Heart left ventricle (tissue), 16 donors: Measurements from ENCODE around the gene TTLL12. TPM values are rescaled to one million over a fixed set of nuclear protein-coding genes. Genes with fewer than 3 reads are reported as not detected.

Experiments used
- ATAC-seq, 4 donors: fragments of 200-7000 bp; cut with Tn5 transposase; one replicate each; pipeline ENCODE4 v1.9.1; 2020 to 2022; ENCODE audit warnings: moderate library complexity in 4 of 4, mild to moderate bottlenecking in 3 of 4, moderate number of reproducible peaks in 1 of 4
- DNase-seq, 5 donors: peaks; one replicate each; pipeline ENCODE4 v3.0.0-alpha.2; 2020
- H3K27ac ChIP-seq, 12 donors: fragments of 200-600 bp; sonication (generic) in 4 of 12; one replicate each; pipeline versions ENCODE4 v1.5.0 to v1.8.0; 2016 to 2022; ENCODE audit warnings: mild to moderate bottlenecking in 2 of 12
- H3K27me3 ChIP-seq, 9 donors: fragments of 200-600 bp; sonication (generic) in 2 of 9; one replicate each; pipeline versions ENCODE4 v1.5.1 to v1.8.0; 2016 to 2022; ENCODE audit warnings: mild to moderate bottlenecking in 3 of 9
- H3K36me3 ChIP-seq, 9 donors: fragments of 200-600 bp; sonication (generic) in 2 of 9; one replicate each; pipeline versions ENCODE4 v1.5.0 to v1.8.0; 2018 to 2022; ENCODE audit warnings: mild to moderate bottlenecking in 2 of 9
- H3K4me1 ChIP-seq, 12 donors: fragments of 200-600 bp; sonication (generic) in 4 of 12; one replicate each; pipeline versions ENCODE4 v1.5.0 to v1.8.0; 2016 to 2022; ENCODE audit warnings: mild to moderate bottlenecking in 3 of 12
- H3K4me3 ChIP-seq, 12 donors: fragments of 200-600 bp; sonication (generic) in 4 of 12; one replicate each; pipeline versions ENCODE4 v1.5.0 to v1.8.0; 2017 to 2022; ENCODE audit warnings: mild to moderate bottlenecking in 9 of 12, moderate library complexity in 4 of 12
- H3K9me3 ChIP-seq, 12 donors: fragments of 200-600 bp; sonication (generic) in 4 of 12; one replicate each; pipeline versions ENCODE4 v1.5.0 to v1.8.0; 2016 to 2022; ENCODE audit warnings: mild to moderate bottlenecking in 1 of 12
- CTCF ChIP-seq, 12 donors: fragments of 200-600 bp; sonication (generic) in 4 of 12; IDR thresholded peaks; one replicate each; pipeline versions ENCODE4 v1.5.0 to v1.8.0; 2018 to 2022; ENCODE audit warnings: antibody characterized with exemption in 12 of 12, mild to moderate bottlenecking in 5 of 12
- POLR2A ChIP-seq, 2 donors: fragments of 450-650 bp; IDR thresholded peaks; one replicate each; pipeline ENCODE4 v1.6.1; 2017; ENCODE audit warnings: antibody characterized with exemption in 2 of 2, mild to moderate bottlenecking in 2 of 2, moderate library complexity in 2 of 2
- WGBS, 4 donors: extraction: QIAGEN DNeasy Blood & Tissue Kit in 2 of 4; methylation state at CpG; one replicate each; pipeline versions ENCODE4 v1.1.5 to v1.1.7; 2013 to 2018; 5-methylcytosine and 5-hydroxymethylcytosine counted together
- intact Hi-C, 10 donors: fragments of 100-400 bp; cut with DNase I; formaldehyde crosslinking; loops; one replicate each; pipeline versions ENCODE4 v1.11.1 to v1.14.2; 2022
- polyA plus RNA-seq, 2 donors: library from polyadenylated mRNA; stranded (reverse); fragments of 200-250 nt; gene quantifications; one replicate each; pipeline ENCODE4 v1.2.3, GENCODE V29; 2013
- total RNA-seq, 9 donors: library from RNA; depleted of rRNA in 2 of 9; stranded (reverse); fragments of >200 nt in 2 of 9; fragmentation: NEBNext Ultra II Directional in 3 of 9; extraction: Animal tissue kit (Norgen Biotek cat#: 25700) in 3 of 9; gene quantifications; one replicate each; pipeline versions ENCODE4 v1.1.0 to v1.2.4, GENCODE V29; 2016 to 2023
- donor health status: ischemic (EF 13 %, LVEDD 7.1; RV severe dilation, severe dysfunction).
- donor health status: healthy with polysubstance abuse.
- donor health status: DM: no; HTN: yes; CAD: no.
- donor health status: DM: no; HTN: no; CAD: no.
- donor health status: ischemic (EF 25% LVEDD 6.9; RV normal size, moderate dysfunction).
- donor health status: ischemic (EF 25% LVEDD 5.7; RV mildly dilated, moderate dysfunction).
- donor health status: healthy.
- donor health status: DM: yes; HTN: yes; CAD: no.
- donor health status: ischemic (EF 35%, LVEDD 5.7; RV mildly dilated, moderate dysfunction).
- donor health status: nonischemic (EF 11% LVEDD 7.7; RV severe dilation, severe dysfunction).
- donor health status: DM: yes; HTN: yes; CAD: no.
- donor health status: PGD.
- donor health status: ischemic (EF 29% LVEDD 5.4; RV normal size, mild dysfunction).
- donor health status: nonischemic (EF 23%, LVEDD 6.1; RV moderate dilation, normal function).

TTLL12 gene
- total and polyA plus RNA-seq, 11 donors, result 8.0 to 29.0 (median 11.9) TPM

DNA sequence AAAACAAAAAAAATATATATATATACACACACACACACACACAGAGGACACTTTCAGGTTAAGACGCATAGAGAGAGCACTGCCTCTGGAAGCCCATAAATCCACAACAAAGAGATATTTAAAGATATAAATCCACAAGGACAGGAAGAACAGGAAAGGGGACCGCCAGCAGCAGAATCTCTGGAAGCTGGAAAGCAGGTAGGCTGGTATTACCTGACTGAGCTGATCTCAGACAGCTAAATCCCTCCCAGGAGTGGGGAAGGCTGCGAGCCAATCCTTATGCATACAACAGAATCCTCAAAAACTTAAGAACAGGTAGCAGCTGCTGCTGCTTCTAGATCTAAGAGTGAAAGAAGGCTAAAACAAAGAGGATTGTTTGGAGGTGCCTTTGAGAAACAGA lies 42.0 kb downstream of the TTLL12 start:
- 81 to 89% (median 85%) methylated on average over 3 of the region's 3 CpGs for WGBS, 4 donors
- H3K27ac ChIP-seq, result no peak overlapping the region
- ATAC-seq (no peak), DNase-seq (no peak)
- H3K4me3 ChIP-seq, result no peak overlapping the region
- peaks cover 0 to 16% (median 11%) of the 10 kb centered on the region in 9 donors for H3K36me3 ChIP-seq
- no peaks in the 10 kb centered on the region for H3K27me3 ChIP-seq
- H3K4me1 ChIP-seq, result peaks cover 0 to 35% (median 18%) of the 10 kb centered on the region in 12 donors
- intact Hi-C loops, result no loop called here
- no peaks in the 10 kb centered on the region for H3K9me3 ChIP-seq
- TF ChIP-seq POLR2A (IDR thresholded peaks at IDR 0.05) (no peak), CTCF (IDR thresholded peaks at IDR 0.05) (no peak)

DNA sequence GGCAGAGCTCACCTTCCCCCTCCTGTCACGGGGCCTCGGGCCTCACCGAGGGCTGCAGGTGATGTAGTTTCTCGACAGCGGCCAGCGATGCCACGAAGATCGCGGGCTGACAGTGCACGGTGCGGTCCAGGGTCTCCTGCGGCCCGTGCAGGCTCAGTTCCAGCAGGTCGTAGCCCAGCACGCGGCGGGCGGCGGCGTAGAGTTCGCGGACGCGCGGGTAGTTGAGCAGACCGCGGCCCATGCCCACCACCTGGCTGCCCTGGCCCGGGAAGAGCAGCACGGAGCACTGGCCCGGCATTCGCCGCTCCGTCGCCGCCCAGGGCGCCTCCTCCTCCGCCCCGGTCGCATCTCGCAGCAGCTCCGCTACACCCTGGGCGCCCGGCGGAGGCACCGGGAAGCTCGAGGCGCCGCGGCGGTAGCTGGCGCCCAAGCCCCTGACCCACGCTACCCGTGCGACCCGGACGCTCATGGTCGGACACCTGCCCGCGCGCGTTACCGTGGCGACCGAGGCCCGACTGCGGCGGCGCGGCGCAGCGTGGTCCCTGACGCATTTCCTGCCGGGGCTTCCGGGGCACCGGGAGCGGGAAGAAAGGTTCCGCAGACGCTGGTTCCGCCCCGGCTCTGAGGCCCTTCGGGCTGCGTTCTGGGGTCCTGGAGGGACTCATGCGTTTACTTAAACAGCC lies 43.9 kb downstream of the TTLL12 start, which contains the start of gene MCAT:
TSS of gene MCAT (minus strand) at position 519 of the 683 bp plus-strand sequence. CDS start at position 469, 50 bp downstream.
- TF ChIP-seq POLR2A (IDR thresholded peaks at IDR 0.05) (peak in 1 of 2 donors; percentile 55), CTCF (IDR thresholded peaks at IDR 0.05) (no peak)
- Histone ChIP-seq H3K27me3 (no peaks in the 10 kb centered on the region), H3K4me1 (peaks cover 0 to 27% (median 18%) of the 10 kb centered on the region in 12 donors), H3K36me3 (peaks cover 0 to 33% (median 30%) of the 10 kb centered on the region in 9 donors), H3K4me3 (peak within 1 kb of the TSS; percentile 76 to 99 (median 90)), H3K9me3 (no peaks in the 10 kb centered on the region), H3K27ac (peak within 1 kb of the TSS in 11 of 12 donors; percentile 62 to 84 (median 74))
- intact Hi-C loops, result no loop called here
- ATAC-seq (peak; percentile 75 to 96 (median 94)), DNase-seq (peak; percentile 89 to 91 (median 90))
- WGBS, 4 donors, result 0 to 1% (median 0%) methylated on average over 38 to 83 of the region's 83 CpGs

- DNase-seq (no peak), ATAC-seq (peak in 2 of 4 donors; percentile 16 to 32)
- TF ChIP-seq POLR2A (IDR thresholded peaks at IDR 0.05) (no peak), CTCF (IDR thresholded peaks at IDR 0.05) (no peak)
- peaks cover 0 to 91% (median 72%) of the 10 kb centered on the region in 9 donors for H3K36me3 ChIP-seq
- H3K9me3 ChIP-seq, result no peaks in the 10 kb centered on the region
- peak overlapping the region in 7 of 12 donors; percentile 10 to 55 (median 22) for H3K27ac ChIP-seq
- intact Hi-C loops, result loop anchor here in 1 of 10 donors (10.0 kb wide), 1 partner anchor 62 kb away; no protein-coding TSS in a partner anchor
- 35 to 59% (median 50%) methylated on average over 6 to 10 of the region's 10 CpGs for WGBS, 4 donors
- H3K4me3 ChIP-seq, result no peak overlapping the region
- peaks cover 0 to 35% (median 17%) of the 10 kb centered on the region in 12 donors for H3K4me1 ChIP-seq
- no peaks in the 10 kb centered on the region for H3K27me3 ChIP-seq
Measured at GRCh38 chr22:43136801-43137200, 50.1 kb downstream of the TTLL12 start.

DNA sequence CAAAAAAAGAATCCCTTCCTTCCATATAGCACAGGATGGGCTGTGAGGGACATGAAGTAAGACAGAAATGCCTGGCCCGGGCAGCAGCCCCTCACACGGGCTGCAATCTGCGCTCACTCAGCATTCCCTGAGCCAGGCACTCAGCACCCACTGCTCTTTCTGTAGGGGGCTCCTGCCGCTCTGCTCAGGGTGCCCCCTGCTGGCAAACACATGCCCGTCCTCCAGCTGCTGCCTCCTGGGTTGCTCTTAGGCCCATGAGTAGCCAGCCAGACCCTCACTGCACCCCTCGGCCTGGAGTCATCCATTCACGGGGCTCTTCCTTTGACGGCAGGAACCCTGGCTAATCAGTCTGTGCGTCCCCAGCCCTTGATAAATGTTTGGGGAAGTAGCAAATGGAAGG lies 50.7 kb downstream of the TTLL12 start:
- TF ChIP-seq POLR2A (IDR thresholded peaks at IDR 0.05) (no peak), CTCF (IDR thresholded peaks at IDR 0.05) (peak; percentile 40 to 71 (median 63))
- WGBS, 4 donors, result 27 to 44% (median 31%) methylated on average over 7 to 9 of the region's 9 CpGs
- Histone ChIP-seq H3K4me3 (no peak overlapping the region), H3K27me3 (no peaks in the 10 kb centered on the region), H3K36me3 (peaks cover 0 to 96% (median 75%) of the 10 kb centered on the region in 9 donors), H3K9me3 (no peaks in the 10 kb centered on the region), H3K4me1 (peaks cover 0 to 35% (median 19%) of the 10 kb centered on the region in 12 donors), H3K27ac (peak overlapping the region in 7 of 12 donors; percentile 10 to 55 (median 22))
- peak in 4 of 5 donors; percentile 40 to 71 (median 62) for DNase-seq
- peak; percentile 39 to 67 (median 63) for ATAC-seq
- intact Hi-C loops, result loop anchor here in 1 of 10 donors (10.0 kb wide), 1 partner anchor 61 kb away; no protein-coding TSS in a partner anchor
